NCI-H748 treated with DMSO at 0.1 percent for 48 hours (cell line): ENCODE measurements around the gene HOXB9.

Experiments used
- DNase-seq: peaks from one replicate; lab custom pipeline; 2025; lab: John Stamatoyannopoulos, UW

The HOXB9 gene

DNA sequence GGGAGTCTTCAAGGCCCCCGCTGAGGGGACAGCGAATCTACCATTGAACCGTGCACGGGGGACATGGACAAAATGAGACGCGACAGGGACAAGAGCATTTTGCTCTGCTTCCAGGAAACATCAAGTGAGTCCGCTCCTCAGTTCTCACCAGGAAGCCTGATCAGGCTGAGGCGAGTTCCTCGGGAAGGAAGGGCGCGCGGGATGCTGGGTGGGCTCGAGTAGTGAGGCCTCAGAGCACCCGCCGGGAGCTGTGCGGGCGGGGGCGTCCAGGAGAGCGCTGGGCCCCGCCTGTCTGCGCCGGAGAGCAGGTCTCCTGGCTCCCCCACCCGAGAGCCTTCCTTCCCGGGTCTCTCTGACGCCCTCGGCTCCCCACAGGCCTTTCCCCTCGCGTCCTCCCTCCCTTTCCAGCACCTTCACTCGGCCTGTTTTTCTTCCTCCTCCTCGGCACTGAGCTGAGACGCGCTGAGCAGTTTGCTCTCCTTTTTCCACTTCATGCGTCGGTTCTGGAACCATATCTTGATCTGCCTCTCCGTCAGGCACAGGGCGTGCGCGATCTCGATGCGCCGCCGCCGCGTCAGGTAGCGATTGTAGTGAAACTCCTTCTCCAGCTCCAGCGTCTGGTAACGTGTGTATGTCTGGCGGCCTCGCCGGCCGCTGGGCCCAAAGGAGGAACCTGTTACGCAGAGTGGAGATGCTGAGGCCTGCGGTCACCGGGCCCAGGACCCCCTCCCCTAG is 30.0 kb downstream of the HOXB9 start:
- no peak for DNase-seq

DNA sequence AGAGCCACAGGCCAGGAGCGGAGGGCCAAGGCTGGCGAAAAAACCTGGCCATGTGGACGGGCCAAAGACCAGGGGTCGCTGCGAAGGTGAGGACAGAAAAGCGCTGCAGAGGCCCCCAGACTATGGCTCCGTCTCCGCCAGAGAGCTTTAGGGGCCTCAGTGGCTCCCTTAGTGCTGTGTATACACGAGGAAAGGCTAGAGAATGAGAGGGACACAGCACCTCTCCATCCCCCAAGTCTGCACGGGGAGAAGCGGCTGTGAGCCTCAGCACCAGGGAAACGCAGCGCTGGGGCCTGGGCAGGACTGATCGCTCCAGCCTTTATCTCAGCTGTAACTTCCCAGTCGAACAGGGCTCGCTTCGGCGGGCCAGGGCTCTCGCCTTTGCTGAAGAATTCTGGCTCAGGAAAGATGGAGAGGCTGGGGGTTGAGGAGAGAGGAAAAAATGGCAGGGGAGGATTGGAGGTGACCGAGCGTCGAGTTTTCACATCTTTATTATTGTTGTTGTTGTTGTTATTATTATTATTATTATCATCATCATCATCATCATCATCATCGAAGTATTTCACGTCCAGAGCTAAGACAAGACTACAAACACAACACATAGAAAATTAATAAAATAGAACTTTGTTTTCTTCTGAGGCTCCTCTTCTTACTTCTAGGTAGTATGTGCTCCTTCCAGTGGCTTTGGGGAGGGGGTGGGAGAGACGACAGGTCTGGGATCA is 30.7 kb downstream of the HOXB9 start:
- DNase-seq, result no peak

DNA sequence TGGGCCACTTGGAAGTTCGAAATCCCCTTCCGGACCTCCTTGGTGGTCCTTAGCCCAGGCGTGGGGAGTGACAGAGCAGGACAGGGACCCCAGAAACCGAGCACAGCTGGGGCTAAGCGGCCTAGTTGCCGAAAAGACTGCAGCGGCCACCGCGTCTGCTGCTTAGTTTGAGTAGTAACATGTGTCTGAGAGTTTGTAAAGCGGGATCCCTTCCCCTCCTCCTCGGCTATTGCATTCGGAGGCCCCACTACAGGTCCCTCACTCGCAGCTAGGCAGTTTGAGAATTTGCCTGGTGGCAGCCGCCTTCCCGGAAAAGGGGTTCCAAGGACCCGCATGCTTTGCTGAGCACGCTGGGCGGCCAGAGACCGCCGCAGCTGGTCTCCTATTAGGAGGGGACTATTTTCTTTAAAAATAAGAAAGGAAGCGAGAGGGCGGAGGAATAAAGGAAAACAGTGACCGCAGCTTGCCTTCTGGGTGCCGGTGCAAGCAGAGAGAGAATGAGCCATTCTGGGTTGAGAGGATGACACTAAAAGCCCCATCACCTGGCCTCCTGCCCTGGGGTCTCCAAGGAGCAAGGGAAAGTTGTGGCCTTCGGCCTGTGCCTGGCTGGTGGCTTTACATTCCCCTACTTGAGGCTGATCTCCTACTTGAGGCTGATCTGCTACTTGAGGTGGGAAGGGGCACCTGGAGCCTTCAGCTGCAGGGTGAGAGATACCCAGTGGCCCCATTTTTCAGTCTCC is 31.4 kb downstream of the HOXB9 start:
- no peak for DNase-seq

DNA sequence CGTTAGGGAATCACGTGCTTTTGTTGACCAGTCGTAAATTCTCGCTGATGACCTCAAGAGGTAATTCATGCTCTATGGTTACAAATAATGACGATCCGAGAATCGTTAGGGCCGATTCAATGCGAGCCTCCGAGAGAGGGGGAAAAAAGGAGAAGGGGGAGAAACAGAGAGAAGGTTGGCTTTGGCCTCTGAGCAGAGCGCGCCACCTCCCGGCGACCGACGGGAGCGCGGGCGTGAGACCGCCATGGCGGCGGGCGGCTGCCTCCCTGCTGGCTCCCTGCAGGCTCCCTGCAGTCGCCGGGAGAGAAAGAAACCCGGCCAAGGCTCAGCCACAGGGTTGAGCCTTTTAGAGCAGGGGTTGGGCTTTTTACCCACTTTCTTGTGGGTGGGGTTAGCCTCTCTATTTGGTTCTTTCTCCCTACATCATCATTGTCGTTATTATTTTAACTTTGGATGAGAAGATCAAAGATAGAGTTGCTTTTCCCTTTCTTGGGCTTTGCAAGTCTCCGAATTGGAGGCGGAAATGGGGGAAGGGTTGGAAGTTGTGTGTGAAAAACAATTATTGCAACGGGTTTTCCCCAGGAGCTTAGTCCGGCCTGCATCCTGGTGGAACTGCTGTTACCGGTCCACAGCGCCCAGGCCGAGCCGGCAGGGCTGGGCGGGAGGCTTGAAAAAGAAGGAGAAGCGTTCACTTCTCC is 32.2 kb downstream of the HOXB9 start:
- DNase-seq, result peak; percentile 79

DNA sequence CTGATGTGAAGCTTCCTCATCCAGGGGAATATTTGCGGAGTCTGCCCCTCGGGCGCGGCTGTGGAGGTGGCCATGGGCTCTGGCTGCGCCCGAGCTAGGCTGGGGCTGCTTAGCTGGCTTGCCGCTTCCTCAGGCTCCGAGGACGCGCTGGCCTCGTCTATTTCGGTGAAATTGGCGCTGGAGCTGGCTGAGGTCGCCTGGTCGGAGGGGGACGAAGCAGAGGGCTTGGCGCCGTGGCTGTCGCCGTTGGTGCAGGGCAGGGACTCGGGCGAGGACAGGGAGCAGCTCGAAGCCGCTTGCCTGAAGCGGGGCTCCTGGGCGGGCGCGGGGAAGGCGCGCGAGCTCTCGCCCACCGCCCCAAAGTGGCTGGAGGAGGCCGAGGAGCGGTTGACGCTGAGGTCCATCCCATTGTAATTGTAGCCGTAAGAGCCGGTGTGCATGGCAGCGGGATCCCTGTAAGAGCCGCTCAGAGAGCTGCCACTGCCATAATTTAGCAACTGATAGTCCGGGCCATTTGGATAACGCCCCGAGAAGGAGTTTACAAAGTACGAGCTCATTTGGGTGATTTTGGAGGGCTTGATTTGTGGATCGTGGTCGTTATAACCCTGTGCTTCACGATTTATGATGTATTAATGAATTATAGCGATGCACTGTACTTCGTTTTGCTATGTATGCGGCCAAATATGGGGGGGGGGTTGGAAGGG is 32.9 kb downstream of the HOXB9 start, which contains the start of gene HOXB5:
TSS of gene HOXB5 (minus strand) at position 654 of the 704 bp plus-strand sequence. CDS start at position 557, 97 bp downstream.
- peak; percentile 51 for DNase-seq

DNA sequence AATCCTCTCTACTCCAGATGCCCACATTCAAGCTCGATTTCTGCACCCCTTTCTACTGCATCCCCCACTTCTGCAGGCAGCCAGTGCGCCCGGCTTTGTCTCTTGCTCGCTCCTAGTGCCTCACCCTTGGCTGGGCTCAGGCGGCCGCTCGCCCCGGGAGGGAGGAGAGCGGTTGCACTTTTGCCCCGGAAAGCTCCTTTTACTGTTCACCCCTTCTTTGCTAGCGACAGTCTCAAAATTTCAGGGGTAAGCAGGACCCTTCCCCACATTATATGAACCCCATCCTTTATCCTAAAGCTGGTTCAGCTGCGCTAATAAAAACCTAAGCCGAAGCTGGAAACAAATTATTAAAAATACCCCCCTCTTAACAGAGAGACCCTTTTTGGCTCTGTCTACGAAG is 33.6 kb downstream of the HOXB9 start:
- DNase-seq, result no peak

DNA sequence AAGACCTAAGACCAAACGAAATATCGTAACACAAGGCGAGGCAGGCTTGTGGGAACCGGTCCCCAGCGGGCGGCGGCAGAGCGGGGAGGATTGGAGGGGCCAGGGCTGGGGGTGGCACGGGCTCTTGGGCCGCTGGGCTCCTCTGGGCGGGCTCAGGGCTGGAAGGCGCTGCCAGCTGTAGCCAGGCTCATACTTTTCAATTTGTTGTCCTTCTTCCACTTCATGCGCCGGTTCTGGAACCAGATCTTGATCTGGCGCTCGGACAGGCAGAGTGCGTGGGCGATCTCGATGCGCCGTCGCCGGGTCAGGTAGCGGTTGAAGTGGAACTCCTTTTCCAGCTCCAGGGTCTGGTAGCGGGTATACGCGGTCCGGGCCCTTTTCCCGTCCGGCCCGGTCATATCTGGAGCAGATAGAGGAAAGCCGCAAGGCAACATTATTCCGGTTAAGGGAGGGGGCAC is 34.1 kb downstream of the HOXB9 start:
- DNase-seq, result no peak

DNA sequence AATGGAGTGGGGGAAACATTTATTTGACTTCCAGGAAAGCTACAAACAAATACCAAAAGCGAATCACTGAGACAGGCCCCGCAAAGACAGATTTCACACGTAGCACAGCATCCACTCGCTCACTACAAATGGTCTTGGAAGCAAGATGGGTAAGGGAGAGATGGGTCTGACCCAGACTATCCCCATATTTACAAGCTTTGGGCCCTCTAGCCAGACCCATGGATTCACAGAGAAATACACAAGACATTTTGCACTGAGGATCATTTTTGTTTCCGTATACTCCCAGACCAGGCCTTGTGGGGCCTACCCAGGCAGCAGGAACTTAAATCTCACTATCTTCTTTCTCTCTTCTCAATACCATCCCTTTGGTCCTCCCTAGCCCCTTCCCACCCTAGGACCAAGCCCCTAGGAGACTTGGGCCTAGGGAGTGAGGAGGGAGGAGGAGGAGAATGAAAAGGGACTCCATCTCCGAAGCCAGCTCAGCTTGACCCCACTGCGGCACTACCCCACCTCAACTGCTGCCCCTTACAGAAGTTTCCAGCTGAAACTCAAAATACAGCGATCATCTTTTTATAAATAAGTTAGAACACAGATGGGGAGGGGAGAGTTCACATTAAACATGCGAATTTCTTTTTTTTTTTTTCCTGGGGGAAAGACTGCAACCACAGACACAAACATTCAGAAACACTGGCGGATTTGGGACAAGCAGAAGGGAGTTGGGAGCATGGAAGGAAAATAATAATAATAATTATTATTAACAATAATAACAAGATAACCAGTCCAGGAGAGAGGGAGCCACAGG is 34.7 kb downstream of the HOXB9 start:
- DNase-seq, result no peak

DNA sequence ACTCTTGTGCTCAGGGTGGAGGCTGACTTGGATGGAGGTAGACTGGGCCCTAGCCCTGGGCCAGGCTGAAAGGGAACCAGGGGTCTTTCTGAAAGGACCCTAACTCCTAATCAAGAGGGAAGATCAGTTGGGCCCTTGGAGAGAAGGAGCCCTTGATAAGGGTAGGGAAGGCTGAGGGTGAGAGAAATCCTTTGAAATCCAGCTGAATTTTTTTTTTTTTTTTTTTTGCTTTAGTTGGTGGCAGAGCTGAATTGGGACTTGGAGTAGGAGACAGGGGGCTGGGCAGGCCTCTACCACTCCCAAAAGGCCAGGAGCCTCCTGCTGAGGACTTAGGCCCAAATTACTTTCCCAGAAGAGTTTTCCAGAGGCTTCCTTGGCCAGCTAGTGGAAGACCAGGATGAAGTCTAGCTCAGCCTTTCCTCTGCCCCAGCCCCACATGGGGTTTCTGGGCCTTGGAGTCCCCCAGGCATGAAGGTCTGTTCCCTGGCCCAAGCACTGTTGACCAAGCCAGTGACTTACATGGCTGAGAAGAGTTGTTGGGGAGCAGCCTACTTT is 35.5 kb downstream of the HOXB9 start:
- DNase-seq, result no peak

DNA sequence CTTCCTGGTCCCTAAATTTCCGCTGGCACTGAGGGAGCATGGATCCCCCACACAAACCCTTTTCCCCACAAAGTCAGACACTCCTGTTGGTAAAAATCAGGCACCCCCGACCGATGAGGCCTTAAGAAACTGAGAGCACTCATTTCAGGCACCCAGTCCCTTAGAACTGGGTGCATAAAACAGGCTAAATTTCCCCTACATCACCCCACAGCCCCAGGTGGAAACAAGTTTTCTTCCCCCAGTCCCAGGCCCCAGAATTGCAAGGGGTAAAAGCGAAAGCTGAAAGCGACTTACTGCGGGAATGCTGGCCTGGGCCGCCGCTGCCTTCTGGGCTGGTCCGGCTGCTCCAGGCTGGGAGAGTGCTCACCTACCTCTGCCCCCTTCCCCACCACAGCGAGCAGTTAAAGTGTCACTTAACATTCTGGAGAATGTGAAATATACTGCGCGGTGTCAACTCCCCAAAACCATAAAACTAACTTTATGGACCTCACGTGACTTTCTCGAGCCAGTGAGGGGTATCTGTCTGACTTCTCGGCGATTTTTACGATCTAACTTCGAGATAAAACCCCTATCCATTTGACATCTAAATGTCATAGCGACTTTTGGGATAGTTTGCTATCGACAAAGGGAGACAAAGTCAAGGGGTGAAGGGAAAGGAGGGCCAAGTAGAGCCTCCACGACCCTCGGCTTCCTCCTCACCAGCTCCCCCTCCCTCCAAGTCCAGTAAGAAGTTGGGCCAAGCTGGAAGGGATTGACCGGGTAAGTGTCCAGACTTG is 36.1 kb downstream of the HOXB9 start, which contains the start of gene HOXB3:
TSS of gene HOXB3 (minus strand) at position 411 of the 776 bp plus-strand sequence. CDS start 37,767 bp downstream, outside the sequence.
- DNase-seq, result no peak

DNA sequence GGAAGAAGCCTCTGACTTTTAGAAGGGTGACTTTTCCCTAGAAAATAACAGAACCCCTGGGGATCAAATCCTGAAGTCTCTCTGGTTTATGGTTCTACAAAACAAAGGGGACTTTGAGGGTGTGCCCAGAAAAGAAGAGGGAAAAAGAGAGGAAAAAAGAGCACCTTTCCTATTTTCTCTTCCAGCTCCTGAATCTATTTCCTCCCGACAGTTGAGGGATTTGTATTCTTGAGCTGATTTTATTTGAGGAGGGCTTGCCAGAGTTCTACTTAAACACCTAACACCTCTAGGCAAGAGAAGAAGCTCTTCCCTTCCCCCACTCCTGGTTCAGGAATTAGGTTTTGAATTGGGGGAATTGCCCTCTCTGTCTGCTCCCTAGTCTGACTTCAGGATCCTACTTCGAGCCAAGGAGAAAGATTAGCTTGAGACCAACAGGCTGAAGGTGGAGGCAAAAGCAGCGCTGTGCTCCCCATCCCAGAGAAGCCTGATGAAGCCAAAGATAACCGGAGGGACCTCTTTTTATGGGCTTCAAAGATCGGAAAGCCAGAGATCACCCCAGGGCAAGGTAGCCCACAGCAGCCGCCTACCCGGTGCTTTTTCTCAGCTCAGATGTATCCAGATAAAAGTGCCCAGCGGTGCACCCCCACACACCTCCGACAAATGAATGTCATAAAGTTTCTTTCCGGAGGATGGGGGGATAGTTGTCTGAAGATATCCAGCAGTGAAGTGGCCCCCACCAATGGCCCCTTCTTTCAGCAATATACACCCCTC is 36.9 kb downstream of the HOXB9 start:
- DNase-seq, result no peak

DNA sequence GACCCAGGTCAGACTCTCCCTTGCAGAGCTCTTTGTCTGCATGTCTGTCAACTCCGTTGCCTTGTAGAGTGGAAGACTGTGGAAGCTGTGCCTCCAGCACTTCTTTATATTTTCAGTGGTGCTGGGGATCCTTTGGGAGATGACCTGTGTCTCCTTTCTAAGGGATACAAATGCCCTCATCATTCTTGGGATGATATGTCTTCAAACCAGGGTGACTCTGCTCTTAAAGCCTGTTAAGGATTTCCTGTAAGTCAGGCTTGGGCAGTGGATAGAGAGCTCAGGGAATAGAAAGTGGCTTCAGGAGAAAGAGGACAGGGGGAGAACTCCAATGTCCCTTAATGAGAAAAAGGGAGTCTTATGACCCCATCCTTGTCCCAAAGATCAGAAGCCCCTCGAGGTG is 37.6 kb downstream of the HOXB9 start:
- DNase-seq, result no peak

DNA sequence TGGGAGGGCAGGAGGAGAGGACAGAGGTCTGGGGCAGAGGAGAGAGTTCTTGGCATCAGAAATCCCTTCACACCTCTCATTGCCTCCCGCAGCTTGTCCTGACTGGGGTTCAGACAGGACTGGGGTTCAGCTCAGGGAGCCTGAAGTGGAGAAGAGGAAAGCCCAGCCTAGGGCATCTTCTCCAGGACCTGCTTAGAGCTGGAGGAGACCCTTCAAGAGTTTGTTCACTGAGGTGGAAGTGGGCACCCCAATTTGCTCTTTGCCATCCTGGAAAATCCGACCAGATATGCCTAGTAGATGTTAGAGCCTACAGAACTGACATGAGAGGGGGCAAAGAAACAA is 38.1 kb downstream of the HOXB9 start:
- DNase-seq, result no peak

DNA sequence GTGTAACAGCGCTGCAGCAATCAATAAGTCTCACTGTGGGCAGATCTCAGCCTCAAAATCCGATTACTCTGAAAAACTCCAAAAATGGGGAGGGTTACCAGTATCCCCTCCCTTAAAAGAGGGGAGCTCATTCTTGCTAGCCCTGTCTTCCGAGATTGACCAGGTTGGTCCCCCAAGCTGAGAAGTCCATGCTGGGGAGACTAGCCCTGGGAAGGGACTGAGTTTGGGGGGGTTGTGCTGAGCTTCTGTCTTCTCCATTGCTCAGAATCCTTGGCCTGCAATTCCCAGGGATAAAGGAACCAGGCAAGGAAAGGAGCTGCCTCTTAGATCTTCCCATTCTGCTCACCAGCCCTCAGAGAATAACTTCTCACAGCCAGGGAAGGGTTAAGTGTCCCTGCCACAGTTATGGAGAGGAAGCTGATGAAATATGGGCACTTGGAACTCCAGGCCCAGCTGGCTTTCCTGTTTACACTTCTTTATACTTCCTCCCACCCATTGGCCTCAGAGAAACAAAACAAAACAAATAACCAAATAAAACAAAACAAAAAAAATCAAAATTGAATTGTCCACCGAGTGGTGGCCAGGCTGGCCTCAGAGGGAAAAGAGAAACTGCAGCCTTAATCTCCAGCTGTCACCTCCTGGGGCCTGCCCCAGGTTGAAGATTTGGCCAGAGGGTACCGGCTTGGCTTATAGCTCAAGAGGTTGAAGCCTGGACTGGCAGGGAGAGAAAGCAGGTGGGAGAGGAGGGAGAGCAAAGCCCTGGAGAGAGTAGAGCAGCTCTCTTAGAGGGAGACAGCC is 38.7 kb downstream of the HOXB9 start:
- no peak for DNase-seq

DNA sequence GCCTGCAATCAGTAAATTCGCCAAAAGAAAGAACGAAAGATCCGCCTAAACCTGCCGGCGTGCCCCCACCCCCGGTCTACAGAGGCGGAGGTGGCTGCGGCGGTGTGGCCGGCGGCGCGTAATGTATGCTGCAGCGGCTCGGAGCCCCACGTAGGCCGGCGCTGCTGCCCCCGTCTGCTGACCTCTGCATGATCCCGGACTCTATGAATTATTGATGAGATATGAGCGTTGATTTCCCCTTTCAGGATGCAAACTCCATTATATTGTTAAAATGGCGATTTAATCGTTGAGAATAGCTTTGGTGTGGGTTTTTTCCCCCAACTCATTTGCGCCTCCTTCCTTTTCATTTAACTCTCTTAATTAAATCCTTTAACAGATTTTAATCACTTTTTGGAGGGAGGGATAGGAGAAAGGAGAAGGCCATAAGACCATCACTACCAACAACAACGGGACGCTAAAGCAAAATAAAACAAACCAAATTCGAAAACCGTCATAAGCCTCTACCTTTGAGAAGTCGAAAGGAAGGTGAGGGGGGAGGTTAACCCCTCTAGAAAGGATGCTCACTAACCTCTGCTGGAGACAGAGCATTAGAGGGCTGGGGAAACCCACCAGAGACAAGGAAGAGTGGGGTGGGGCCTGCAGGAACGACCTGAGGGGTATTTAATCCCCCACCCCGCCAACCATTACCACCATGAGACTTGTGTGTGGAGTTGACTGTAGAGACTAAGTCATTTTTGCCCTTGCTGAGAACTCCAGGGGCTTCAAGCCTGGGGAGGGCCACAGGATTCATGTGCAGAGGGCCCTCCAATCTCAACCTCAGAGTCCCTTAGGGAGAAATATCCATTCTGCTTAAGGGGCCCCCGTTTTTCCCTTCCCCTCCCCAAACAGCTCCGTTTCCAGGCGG is 39.6 kb downstream of the HOXB9 start:
- peak; percentile 24 for DNase-seq

DNA sequence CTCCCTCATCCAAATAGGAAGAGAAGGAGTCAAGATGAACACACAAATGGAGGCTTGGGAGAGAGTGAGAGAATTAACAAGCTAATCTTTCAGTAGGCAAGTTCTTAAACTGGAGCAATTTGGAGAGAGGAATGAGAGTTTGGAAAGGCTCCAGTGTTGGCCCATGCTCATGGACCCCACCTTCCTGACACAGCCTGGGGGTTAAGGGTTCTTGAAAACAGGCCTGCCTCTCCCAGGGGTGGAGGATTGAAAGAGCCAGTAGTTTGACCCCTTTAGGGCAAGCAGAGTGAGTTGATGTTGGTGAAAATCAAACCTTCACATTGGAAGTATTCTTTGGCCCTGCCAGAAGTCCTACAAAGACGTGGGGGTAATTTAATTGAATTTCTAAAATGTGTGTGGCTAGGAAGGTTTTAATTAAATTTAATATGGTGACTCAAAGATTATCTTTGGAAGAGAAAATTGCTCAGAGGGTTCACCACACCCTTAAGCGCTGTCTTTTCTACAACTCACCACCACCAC is 41.9 kb downstream of the HOXB9 start:
- no peak for DNase-seq
